DOHH2 (cell line): ENCODE measurements around the gene SMURF2.

Experiments
- CTCF ChIP-seq: fragments of 200-600 bp; sonication (generic); IDR thresholded peaks from one replicate; pipeline ENCODE4 v1.5.1; 2014; ENCODE audit warnings: antibody characterized with exemption, mild to moderate bottlenecking, low read depth, low read length; ENCODE audit not compliant: poor library complexity, severe bottlenecking
- EZH2phosphoT487 ChIP-seq: fragments of 200-600 bp; sonication (generic); IDR thresholded peaks from 2 replicates; pipeline ENCODE4 v1.6.1; 2017; ENCODE audit warnings: borderline replicate concordance, mild to moderate bottlenecking, antibody characterized with exemption, low read length, moderate library complexity, mixed read lengths

GRCh38 chr17:64632194-64632593 lies 29.9 kb downstream of the SMURF2 start:
- TF ChIP-seq CTCF (no peak), EZH2phosphoT487 (no peak)
